Retinal pigment epithelial cell (primary cell): Measurements from ENCODE around the gene RARRES2.
A peak's percentile ranks its signal among the peaks of the same experiment; 100 is the strongest.
"Not testable (repeated sequence)": the region's sequence is repeated elsewhere in the genome, so short reads cannot be mapped to it uniquely, and the experiment has no call there.

Source experiments
- DNase-seq: peaks from one replicate; pipeline ENCODE4 v3.0.0-alpha.2; 2010; ENCODE audit warnings: low read depth
- H3K4me3 ChIP-seq: 2 replicates; pipeline ENCODE4 v1.5.1; 2011; ENCODE audit warnings: mild to moderate bottlenecking, low read length, control low read depth, moderate library complexity
- TF ChIP-seq, protein P1 (sequence below): conservative IDR thresholded peaks from 2 replicates; pipeline ENCODE4 v1.5.1; 2011; ENCODE audit warnings: low read depth, low read length, control low read depth, inconsistent platforms

RARRES2 gene

DNA sequence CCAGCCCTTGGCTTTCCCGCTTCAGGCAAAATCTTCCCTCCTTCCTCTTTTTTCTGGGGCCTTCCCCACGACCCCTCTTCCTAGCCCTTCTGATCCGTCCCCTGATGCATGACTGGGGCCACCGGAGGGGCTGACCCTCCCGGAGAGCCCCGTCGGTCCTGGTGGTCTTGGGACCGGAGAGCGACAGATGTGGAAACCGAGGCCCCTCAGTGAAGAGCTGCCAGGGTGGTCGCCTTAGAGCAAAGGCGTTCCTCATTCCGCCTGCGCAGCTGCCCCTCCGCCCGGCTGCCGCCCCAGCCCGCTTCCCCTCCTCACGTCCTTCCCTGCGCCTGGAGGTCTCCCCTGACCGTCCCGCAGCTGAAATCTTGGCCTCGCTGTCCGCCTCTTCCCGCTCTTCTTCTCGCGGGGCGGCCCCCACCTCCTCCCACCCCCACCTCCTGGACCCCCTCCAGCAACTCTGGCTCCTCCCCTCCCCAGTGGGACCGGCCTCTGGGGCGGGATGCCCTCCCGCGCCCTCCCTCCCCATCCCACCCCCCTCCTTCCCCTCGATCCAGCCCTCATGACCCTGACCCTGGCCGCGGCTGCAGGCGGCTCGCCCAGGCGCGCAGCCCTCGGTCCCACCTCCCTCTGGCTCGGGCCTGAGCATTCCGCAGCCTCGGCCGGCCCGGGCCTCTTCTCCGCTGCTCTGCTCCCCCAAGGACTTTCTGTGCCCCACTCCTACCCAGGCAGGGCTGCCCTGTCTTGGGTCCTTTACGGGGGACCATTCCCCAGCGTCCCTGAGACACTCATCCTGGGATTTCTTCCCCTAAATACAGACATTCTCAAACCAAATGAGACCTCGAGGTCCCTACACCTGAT lies at the start of gene RARRES2:
Gene RARRES2, minus strand, starts transcription at position 367 of the 858 bp plus-strand sequence. CDS start 1,020 bp downstream, outside the sequence.
- TF ChIP-seq, protein P1, sequence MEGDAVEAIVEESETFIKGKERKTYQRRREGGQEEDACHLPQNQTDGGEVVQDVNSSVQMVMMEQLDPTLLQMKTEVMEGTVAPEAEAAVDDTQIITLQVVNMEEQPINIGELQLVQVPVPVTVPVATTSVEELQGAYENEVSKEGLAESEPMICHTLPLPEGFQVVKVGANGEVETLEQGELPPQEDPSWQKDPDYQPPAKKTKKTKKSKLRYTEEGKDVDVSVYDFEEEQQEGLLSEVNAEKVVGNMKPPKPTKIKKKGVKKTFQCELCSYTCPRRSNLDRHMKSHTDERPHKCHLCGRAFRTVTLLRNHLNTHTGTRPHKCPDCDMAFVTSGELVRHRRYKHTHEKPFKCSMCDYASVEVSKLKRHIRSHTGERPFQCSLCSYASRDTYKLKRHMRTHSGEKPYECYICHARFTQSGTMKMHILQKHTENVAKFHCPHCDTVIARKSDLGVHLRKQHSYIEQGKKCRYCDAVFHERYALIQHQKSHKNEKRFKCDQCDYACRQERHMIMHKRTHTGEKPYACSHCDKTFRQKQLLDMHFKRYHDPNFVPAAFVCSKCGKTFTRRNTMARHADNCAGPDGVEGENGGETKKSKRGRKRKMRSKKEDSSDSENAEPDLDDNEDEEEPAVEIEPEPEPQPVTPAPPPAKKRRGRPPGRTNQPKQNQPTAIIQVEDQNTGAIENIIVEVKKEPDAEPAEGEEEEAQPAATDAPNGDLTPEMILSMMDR = no peak
- DNase-seq = no peak
- H3K4me3 ChIP-seq = peak within 1 kb of the TSS; percentile 72

DNA sequence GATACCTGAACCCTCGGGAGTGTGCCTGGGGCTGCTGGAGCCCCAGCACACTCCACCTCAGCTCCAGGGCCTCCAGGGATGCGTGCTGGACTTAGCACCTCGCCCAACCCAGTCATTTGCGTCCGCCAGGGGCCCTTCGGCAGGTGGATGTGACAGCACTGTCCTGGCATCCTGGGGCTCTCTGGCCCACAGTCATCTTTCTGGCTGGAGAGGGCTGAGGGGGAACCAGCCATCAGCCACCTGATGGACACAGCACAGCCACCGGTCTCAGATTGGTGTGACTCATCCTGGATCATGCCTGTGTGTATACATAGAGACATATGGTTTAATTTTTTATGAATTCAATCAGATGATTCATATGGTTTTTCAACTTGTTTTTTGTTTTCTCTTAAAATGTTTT lies 48.8 kb upstream of the RARRES2 start:
- no peak overlapping the region for H3K4me3 ChIP-seq
- TF ChIP-seq, protein P1 = no peak
- DNase-seq = no peak

DNA sequence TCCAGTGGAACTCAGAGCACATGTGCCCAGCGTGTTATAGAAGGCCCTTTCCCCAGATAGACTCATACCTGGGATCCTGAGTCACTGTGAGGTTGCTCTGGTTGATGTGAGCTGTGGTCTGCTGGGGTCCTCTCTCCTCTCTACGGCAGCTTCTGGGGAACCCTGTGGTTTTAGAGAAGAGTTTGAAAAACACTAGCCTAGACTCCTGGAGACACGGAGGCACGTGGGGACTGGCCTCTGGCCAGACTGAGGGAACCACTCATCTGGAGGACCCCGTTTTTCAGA lies 48.0 kb upstream of the RARRES2 start:
- no peak for DNase-seq
- no peak overlapping the region for H3K4me3 ChIP-seq
- TF ChIP-seq, protein P1 = no peak

DNA sequence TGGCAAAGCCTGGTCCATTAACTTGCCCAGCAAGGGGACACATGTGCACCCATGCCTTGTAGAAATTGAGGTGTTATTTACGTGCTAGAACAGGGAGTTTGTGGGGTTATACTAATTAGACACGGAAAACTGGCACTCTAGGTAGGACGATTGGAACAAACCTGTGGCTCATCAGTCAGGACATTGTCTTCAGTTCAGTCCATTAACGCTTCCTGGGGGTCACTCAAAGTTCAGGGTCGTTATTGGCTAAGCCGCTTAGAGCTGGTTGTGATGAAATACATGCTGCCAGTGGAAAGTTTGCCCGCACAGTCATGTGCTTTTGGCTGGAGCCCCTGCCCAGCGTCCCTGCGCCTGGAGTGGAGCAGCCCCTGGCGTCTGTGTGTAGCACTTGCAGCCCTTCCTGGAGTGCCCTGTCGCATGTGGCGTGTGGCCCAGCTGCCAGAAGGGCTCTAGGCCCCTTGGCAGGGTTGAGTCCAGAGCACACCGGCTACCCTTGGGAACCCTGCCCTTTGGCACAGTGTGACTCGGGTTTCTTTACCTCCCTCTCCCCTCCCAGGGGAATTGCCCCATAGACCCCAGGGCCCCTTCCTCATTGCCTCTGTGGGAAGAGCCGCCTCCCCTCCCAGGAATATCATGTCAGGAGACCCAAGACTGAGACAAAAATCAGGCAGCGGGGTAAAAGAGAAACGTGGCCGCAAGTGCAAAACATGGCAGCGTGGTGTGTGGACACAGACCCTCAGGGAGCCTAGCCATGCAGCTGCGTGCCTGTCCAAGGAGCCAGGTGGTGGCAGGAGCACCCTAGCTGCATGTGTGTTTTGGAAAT lies 47.5 kb upstream of the RARRES2 start:
- DNase-seq = peak; percentile 96
- no peak overlapping the region for H3K4me3 ChIP-seq
- TF ChIP-seq, protein P1 = peak; percentile 99

DNA sequence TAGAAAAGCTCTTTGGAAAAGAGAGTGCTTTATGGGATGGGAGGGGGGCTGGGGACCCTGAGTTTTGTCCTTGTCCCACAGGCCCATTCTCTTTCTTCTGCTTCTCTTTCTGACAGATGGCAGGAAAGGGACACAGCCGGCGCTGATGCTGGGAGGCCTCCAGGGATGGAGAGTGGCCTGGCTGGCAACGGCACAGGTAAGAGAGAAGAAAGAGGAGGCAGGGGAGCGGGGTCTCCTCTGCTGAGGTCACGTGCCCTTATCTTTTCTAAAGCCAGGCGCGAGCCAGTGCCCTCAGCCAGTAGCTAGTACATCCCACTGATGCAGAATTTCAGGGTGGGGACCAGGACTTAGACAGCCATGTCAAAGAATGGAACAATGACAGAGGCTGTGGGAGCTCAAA lies 46.9 kb upstream of the RARRES2 start:
- no peak for DNase-seq
- H3K4me3 ChIP-seq = no peak overlapping the region
- TF ChIP-seq, protein P1 = no peak

DNA sequence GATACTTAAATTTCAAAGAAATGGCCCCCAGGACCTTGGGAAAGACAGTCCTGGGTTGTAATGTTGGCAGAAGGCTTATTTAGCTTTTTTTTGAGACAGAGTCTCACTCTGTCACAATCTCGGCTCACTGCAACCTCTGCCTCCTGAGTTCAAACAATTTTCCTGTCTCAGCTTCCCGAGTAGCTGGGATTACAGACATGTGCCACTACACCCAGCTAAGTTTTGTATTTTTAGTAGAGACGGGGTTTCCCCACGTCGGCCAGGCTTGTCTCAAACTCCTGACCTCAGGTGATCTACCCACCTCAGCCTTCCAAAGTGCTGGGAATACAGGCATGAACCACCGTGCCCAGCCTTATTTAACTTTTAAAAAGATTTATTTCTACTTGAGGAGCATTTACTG lies 44.5 kb upstream of the RARRES2 start:
- not testable (repeated sequence) for DNase-seq, H3K4me3 ChIP-seq

DNA sequence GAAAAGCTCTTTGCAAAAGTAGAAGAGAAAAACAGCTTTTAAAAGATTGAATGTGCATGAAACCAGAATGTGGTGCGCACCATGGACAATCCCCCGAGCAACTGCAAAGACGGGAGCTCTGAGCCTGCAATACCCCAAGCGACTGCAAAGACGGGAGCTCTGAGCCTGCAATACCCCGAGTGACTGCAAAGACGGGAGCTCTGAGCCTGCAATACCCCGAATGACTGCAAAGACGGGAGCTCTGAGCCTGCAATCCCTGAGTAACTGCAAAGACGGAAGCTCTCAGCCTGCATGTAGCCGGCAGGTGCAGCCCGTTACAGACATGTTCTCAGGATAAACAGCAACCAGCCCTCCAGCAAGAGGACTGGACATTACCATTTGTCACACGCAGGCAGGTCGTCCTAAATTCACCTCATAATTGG lies 43.9 kb upstream of the RARRES2 start:
- TF ChIP-seq, protein P1 = no peak
- H3K4me3 ChIP-seq = no peak overlapping the region
- DNase-seq = no peak
